Measurements from ENCODE around the gene CPOX.

CPOX gene

GRCh38 chr3:98534734-98535133, 58.7 kb downstream of the CPOX start:
- DNase-seq (ENCODE audit: low read depth, low spot score), result no peak

- DNase-seq (ENCODE audit: low read depth, low spot score), result no peak
Observed at GRCh38 chr3:98534168-98534567, 59.2 kb downstream of the CPOX start.

- no peak for DNase-seq (ENCODE audit: low read depth, low spot score)
Observed at GRCh38 chr3:98532709-98533571, 60.5 kb downstream of the CPOX start.

- DNase-seq (ENCODE audit: low read depth, low spot score), result no peak
Observed at GRCh38 chr3:98532275-98532637, 61.2 kb downstream of the CPOX start.

GRCh38 chr3:98531622-98532274, 61.7 kb downstream of the CPOX start, which contains the start of gene GPR15:
TSS of gene GPR15 (plus strand) at chr3:98531978. CDS start at chr3:98532034, 56 bp downstream.
- DNase-seq (ENCODE audit: low read depth, low spot score), result no peak

- no peak for DNase-seq (ENCODE audit: low read depth, low spot score)
Observed at GRCh38 chr3:98530676-98531075, 62.7 kb downstream of the CPOX start.

GRCh38 chr3:98529856-98530459, 63.5 kb downstream of the CPOX start:
- no peak for DNase-seq (ENCODE audit: low read depth, low spot score)

Data from brain pericyte (primary cell).